ENCODE data around the gene MIPOL1.

GRCh38 chr14:37170237-37170636 is 27.5 kb upstream of the MIPOL1 start:
- no peak for TF ChIP-seq RAD21 (IDR thresholded peaks at IDR 0.05; ENCODE audit: low read depth)
- no peak for TF ChIP-seq CTCF (IDR thresholded peaks at IDR 0.05 in 2 of 3, conservative IDR thresholded peaks at IDR 0.05 in 1 of 3; ENCODE audit: borderline replicate concordance in 1 of 3, insufficient read depth in 1 of 3, low read depth in 2 of 3, low read length in 2 of 3)
- TF ChIP-seq FOSL1 (IDR thresholded peaks at IDR 0.05; ENCODE audit: low read depth), result no peak
- no peak for TF ChIP-seq POLR2A (IDR thresholded peaks at IDR 0.05; ENCODE audit: borderline replicate concordance, extremely low read depth, insufficient read depth, insufficient read length)
- TF ChIP-seq EZH2 (IDR thresholded peaks at IDR 0.05), result no peak
- TF ChIP-seq ELF1 (IDR thresholded peaks at IDR 0.05; ENCODE audit: borderline replicate concordance, low read depth), result no peak
- TF ChIP-seq MAX (IDR thresholded peaks at IDR 0.05), result no peak
- no peak for TF ChIP-seq ZNF274 (IDR thresholded peaks at IDR 0.05; ENCODE audit: low read depth, low read length)
- TF ChIP-seq SIN3A (IDR thresholded peaks at IDR 0.05; ENCODE audit: low read depth), result no peak

All from HCT116 (cell line).